Right atrium auricular region (tissue), 2 donors: ENCODE measurements around the gene RAB3D. TPM values are rescaled to one million over a fixed set of nuclear protein-coding genes. Genes with fewer than 3 reads are reported as not detected.

Source experiments
- DNase-seq: peaks from one replicate; pipeline ENCODE4 v3.0.0-alpha.2; 2019; ENCODE audit warnings: low spot score
- H3K27ac ChIP-seq, 2 donors: fragments of 200-600 bp; sonication (generic); 1 replicate in 1 of 2; 2 replicates in 1 of 2; pipeline ENCODE4 v1.5.1; 2016 to 2019
- H3K27me3 ChIP-seq, 2 donors: fragments of 200-600 bp; sonication (generic); one replicate each; pipeline versions ENCODE4 v1.5.1 to v1.6.0; 2017 to 2019
- H3K36me3 ChIP-seq: fragments of 200-600 bp; sonication (generic); one replicate; pipeline ENCODE4 v1.5.1; 2016
- H3K4me1 ChIP-seq, 2 donors: fragments of 200-600 bp; sonication (generic); one replicate each; pipeline versions ENCODE4 v1.5.1 to v1.6.0; 2017 to 2019
- H3K4me3 ChIP-seq, 2 donors: fragments of 200-600 bp; sonication (generic); 1 replicate in 1 of 2; 2 replicates in 1 of 2; pipeline ENCODE4 v1.5.1; 2017 to 2019; ENCODE audit warnings: mild to moderate bottlenecking in 1 of 2, moderate library complexity in 1 of 2
- H3K9me3 ChIP-seq, 2 donors: fragments of 200-600 bp; sonication (generic); one replicate each; pipeline ENCODE4 v1.5.1; 2019
- total RNA-seq, 2 donors: library from RNA; depleted of rRNA; stranded (reverse); fragments of >200 nt; gene quantifications; one replicate each; pipeline ENCODE4 v1.1.0, GENCODE V29; 2016
- TF ChIP-seq, protein P1 (sequence below), 2 donors: fragments of 200-600 bp; sonication (generic); IDR thresholded peaks; one replicate each; pipeline ENCODE4 v1.5.1; 2019; ENCODE audit warnings: antibody characterized with exemption in 2 of 2

The RAB3D gene
- total RNA-seq, 2 donors from 2014 or later, result 6.5 to 11.1 TPM

DNA sequence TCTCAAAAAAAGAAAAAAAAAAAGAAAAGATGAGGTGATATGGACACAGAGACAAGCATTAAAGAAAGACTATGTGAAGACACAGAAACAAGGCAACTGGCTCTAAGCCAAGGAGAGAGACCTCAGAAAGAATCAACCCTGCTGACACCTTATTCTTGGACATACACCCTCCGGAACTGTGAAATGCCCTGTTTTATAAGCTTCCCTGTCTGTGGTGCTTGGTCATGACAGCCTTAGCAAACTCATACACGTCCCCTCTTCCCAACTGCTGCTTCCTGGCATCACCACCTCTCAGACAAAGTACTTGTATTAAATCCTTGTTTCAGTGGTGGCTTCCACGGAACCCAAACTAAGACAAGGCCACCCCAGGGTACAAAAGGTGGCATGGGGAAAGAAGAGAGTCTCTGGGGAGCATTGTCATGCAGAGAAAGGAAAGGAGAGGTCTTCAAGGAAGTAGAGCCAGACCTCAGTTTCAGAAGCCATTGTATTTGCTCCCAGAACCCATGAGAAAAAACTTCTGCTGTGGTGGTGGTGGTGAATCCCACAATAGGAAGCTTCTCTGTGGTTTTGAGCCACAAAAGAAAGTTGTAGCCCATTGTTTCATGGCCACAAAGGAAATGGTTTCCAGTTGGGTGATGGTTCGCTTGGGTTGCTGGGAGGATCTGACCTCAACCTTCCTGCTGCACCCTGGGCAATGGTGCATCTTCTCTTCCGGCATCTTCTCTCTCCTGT is 59.8 kb downstream of the RAB3D start:
- H3K27ac ChIP-seq, result no peak overlapping the region

DNA sequence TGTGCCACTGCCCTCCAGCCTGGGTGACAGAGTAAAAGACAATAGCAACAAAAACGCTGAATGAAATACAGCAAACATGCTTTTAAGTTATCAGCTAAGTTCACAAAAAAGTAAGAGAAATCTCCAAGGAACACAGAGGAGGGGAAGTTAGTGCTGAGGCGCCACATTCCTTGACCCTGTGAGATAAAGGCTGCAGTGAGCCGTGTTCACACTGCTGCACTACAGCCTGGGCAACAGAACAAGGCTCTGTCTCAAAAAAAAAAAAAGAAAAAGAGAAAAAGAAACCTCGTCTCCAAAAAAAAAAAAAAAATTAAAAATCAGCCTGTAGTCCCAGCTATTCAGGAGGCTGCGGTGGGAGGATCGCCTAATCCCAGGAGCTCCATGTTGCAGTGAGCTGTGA is 60.8 kb downstream of the RAB3D start:
- Histone ChIP-seq H3K4me3 (no peak overlapping the region), H3K27me3 (no peaks in the 10 kb centered on the region), H3K4me1 (no peaks in the 10 kb centered on the region), H3K36me3 (no peaks in the 10 kb centered on the region), H3K27ac (no peak overlapping the region), H3K9me3 (no peaks in the 10 kb centered on the region)
- DNase-seq, result no peak
- TF ChIP-seq, protein P1, sequence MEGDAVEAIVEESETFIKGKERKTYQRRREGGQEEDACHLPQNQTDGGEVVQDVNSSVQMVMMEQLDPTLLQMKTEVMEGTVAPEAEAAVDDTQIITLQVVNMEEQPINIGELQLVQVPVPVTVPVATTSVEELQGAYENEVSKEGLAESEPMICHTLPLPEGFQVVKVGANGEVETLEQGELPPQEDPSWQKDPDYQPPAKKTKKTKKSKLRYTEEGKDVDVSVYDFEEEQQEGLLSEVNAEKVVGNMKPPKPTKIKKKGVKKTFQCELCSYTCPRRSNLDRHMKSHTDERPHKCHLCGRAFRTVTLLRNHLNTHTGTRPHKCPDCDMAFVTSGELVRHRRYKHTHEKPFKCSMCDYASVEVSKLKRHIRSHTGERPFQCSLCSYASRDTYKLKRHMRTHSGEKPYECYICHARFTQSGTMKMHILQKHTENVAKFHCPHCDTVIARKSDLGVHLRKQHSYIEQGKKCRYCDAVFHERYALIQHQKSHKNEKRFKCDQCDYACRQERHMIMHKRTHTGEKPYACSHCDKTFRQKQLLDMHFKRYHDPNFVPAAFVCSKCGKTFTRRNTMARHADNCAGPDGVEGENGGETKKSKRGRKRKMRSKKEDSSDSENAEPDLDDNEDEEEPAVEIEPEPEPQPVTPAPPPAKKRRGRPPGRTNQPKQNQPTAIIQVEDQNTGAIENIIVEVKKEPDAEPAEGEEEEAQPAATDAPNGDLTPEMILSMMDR (IDR thresholded peaks at IDR 0.05), result no peak

More for the DNA sequence above, 59.8 kb downstream of the RAB3D start:
- no peak for DNase-seq
- Histone ChIP-seq H3K4me3 (no peak overlapping the region), H3K36me3 (no peaks in the 10 kb centered on the region), H3K9me3 (no peaks in the 10 kb centered on the region), H3K27me3 (no peaks in the 10 kb centered on the region), H3K4me1 (no peaks in the 10 kb centered on the region)
- TF ChIP-seq, protein P1 (IDR thresholded peaks at IDR 0.05), result no peak

DNA sequence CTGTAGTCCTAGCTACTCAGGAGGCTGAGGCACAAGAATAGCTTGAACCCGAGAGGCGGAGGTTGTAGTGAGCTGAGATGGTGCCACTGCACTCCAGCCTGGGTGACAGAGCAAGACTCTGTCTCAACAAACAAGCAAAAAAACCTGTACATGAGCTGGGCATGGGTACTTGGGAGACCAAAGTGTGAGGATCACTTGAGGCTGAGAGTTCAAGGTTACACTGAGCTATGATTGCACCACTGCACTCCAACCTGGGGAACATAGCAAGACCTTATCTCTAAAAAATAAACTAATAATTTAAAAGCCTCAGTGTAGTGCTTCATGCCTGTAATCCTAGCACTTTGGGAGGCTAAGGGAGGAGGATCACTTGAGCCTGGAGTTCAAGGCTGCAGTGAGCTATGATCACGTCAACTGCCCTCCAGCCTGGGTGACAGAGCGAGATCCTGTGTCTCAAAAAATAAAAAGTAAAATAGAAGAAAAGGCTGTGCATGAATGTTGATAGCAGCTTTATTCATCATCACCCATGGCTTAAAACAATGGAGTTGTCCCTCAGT is 64.8 kb downstream of the RAB3D start:
- no peak overlapping the region for H3K27ac ChIP-seq
- H3K4me1 ChIP-seq, result peaks cover 0 to under 1% of the 10 kb centered on the region in 2 donors
- DNase-seq, result no peak
- TF ChIP-seq, protein P1 (IDR thresholded peaks at IDR 0.05), result no peak
- H3K9me3 ChIP-seq, result no peaks in the 10 kb centered on the region
- H3K36me3 ChIP-seq, result no peaks in the 10 kb centered on the region
- no peaks in the 10 kb centered on the region for H3K27me3 ChIP-seq
- no peak overlapping the region for H3K4me3 ChIP-seq

DNA sequence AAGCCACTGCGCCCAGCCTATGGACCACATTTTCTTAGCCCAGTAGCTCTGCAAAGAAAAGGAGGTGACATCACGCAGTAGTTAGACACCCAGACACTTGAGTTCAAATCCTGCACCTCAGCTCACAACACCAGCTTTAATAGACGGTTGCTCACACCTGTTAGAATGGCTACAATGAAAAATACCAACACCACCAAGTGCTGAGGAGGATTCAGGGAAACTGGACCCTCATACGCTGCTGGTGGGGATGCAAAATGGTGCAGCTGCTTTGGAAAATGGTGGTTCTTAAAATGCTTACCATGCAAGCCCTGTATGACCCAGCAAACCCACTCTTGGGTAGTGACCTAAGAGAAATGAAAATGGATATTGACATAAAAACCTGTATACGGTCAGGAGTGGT is 65.5 kb downstream of the RAB3D start:
- H3K36me3 ChIP-seq, result no peaks in the 10 kb centered on the region
- H3K9me3 ChIP-seq, result no peaks in the 10 kb centered on the region
- peaks cover 0 to 7% of the 10 kb centered on the region in 2 donors for H3K4me1 ChIP-seq
- H3K27me3 ChIP-seq, result no peaks in the 10 kb centered on the region
- H3K4me3 ChIP-seq, result no peak overlapping the region
- H3K27ac ChIP-seq, result no peak overlapping the region
- TF ChIP-seq, protein P1 (IDR thresholded peaks at IDR 0.05), result no peak
- DNase-seq, result no peak

DNA sequence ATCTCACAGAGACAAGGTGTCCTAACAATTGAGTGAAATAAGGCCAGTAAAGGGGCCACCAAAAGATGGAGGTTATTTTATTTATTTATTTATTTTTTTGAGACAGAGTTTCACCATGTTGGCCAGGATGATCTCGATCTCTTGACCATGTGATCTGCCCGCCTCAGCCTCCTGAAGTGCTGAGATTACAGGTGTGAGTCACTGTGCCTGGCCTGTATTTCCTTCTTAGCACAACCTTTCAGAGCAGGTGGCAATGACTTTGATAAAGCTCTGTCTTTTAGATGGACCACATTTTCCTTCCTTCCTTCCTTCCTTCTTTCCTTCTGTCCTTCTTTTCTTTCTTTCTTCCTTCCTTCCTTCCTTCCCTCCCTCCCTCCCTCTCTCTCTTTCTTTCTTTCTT is 66.2 kb downstream of the RAB3D start:
- TF ChIP-seq, protein P1 (IDR thresholded peaks at IDR 0.05), result no peak
- no peak for DNase-seq
- H3K4me1 ChIP-seq, result peaks cover 0 to 12% of the 10 kb centered on the region in 2 donors
- H3K27ac ChIP-seq, result no peak overlapping the region
- no peak overlapping the region for H3K4me3 ChIP-seq
- H3K36me3 ChIP-seq, result no peaks in the 10 kb centered on the region
- H3K27me3 ChIP-seq, result no peaks in the 10 kb centered on the region
- no peaks in the 10 kb centered on the region for H3K9me3 ChIP-seq

Other genes with a start within 250 kb of the RAB3D start
- 1 to 10 TPM; 1.2 to 5.7 TPM for gene SPC24, start 183.9 kb downstream of the RAB3D start, total RNA-seq
- 100 to 1,000 TPM; 445 to 622 TPM for gene KANK2, start 142.1 kb downstream of the RAB3D start, total RNA-seq
- 1 to 10 TPM in 1 of 2 donors, not detected in 1; 1.3 TPM for gene ANGPTL8, start 100.0 kb downstream of the RAB3D start, total RNA-seq
- gene DOCK6, start 77.1 kb downstream of the RAB3D start, total RNA-seq, result 10 to 100 TPM; 12.7 to 49.4 TPM
- not detected for gene TSPAN16, start 43.5 kb downstream of the RAB3D start, total RNA-seq
- 100 to 1,000 TPM; 301 to 343 TPM for gene TMEM205, start 6.6 kb upstream of the RAB3D start, total RNA-seq
- 10 to 100 TPM; 12.1 to 18.8 TPM for gene CCDC159, start 6.9 kb upstream of the RAB3D start, total RNA-seq
- 10 to 100 TPM; 26.2 to 30.5 TPM for gene PLPPR2, start 15.8 kb upstream of the RAB3D start, total RNA-seq
- gene SWSAP1, start 35.0 kb upstream of the RAB3D start, total RNA-seq, result 1 to 10 TPM in 1 of 2 donors, under 1 TPM in 1; 0.44 to 1.5 TPM
- gene EPOR, start 44.7 kb upstream of the RAB3D start, total RNA-seq, result 1 to 10 TPM; 5.9 to 10.0 TPM
- gene RGL3, start 79.7 kb upstream of the RAB3D start, total RNA-seq, result 1 to 10 TPM; 7.4 to 8.4 TPM
- gene ODAD3, start 95.5 kb upstream of the RAB3D start, total RNA-seq, result under 1 TPM; 0.22 to 0.59 TPM
- gene PRKCSH, start 96.0 kb upstream of the RAB3D start, total RNA-seq, result 10 to 100 TPM; 78.0 to 82.8 TPM
- gene ELAVL3, start 141.4 kb upstream of the RAB3D start, total RNA-seq, result not detected
- gene ZNF653, start 166.2 kb upstream of the RAB3D start, total RNA-seq, result 1 to 10 TPM; 4.6 to 9.9 TPM
- 100 to 1,000 TPM in 1 of 2 donors, 10 to 100 TPM in 1; 83.6 to 126 TPM for gene ECSIT, start 189.5 kb upstream of the RAB3D start, total RNA-seq
- 100 to 1,000 TPM in 1 of 2 donors, 10 to 100 TPM in 1; 93.3 to 592 TPM for gene CNN1, start 199.2 kb upstream of the RAB3D start, total RNA-seq
- 10 to 100 TPM; 17.1 to 32.5 TPM for gene ELOF1, start 219.6 kb upstream of the RAB3D start, total RNA-seq
- gene ACP5, start 238.0 kb upstream of the RAB3D start, total RNA-seq, result 1 to 10 TPM; 3.2 to 3.6 TPM